ENCODE measurements around the gene DENND1A.

GRCh38 chr9:123742009-123742767 lies 187.7 kb downstream of the DENND1A start:
- TF ChIP-seq CTCF (conservative IDR thresholded peaks at IDR 0.05; ENCODE audit: low read length) (no peak), EZH2phosphoT487 (IDR thresholded peaks at IDR 0.05; ENCODE audit: borderline replicate concordance) (no peak)
